ENCODE data around the gene NOP9. TPM values are rescaled to one million over a fixed set of nuclear protein-coding genes. Genes with fewer than 3 reads are reported as not detected.

NOP9 gene
- total and polyA plus RNA-seq, 8 donors, result 6.2 to 13.9 (median 9.7) TPM

DNA sequence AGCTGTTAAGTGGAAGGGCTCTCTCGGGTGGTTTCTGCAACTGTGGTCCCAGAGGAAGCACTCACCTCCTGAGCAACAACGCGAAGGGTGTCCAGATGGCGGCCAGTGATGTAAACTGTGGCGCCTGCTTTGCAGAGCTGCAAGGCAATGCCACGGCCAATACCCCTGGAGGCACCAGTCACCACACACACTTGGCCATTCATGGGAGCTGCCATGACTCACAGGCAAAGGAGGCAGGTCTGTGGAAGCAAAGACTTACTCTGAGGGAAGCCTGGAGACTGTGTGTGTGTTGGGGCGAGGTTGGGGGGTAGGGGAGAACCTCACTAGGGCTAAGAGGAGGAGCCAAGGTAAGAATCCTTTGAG, 777 bp upstream of the NOP9 start:
- H3K36me3 ChIP-seq, result peaks cover 0 to 29% (median 19%) of the 10 kb centered on the region in 3 donors

DNA sequence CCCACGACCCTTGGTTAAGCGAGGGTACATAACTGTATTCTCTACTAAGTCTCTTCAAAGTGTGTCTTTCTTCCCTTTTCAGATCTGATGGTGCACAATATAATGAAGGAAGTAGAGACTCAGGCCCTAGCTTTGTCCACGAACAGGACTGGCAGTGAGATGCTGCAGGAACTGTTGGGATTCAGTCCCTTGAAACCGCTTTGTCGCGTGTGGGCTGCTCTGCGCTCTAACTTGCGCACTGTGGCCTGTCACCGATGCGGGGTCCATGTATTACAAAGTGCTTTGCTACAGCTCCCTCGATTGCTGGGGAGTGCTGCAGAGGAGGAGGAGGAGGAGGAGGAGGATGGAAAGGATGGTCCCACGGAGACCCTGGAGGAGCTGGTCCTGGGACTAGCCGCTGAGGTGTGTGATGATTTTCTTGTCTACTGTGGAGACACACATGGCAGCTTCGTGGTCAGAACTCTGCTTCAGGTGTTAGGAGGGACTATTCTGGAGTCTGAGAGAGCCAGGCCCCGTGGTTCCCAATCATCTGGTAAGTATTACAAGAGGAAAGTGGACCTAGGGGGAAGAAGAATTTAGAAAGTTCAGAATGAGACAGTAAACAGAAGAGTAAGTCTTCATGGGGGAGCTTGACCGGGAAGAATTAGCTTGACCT, 803 bp downstream of the NOP9 start:
- intact Hi-C loops (cut with DNase I), result no loop called here
- no peak for TF ChIP-seq CTCF (IDR thresholded peaks at IDR 0.05)
- H3K4me1 ChIP-seq, result peaks cover 9 to 29% (median 13%) of the 10 kb centered on the region in 3 donors

More for the DNA sequence above, 777 bp upstream of the NOP9 start:
- WGBS, 2 donors, result 27% methylated on average over 7 of the region's 7 CpGs
- FAIRE-seq (no peak), ATAC-seq (peak; percentile 13 to 42 (median 24)), DNase-seq (peak in 1 of 6 donors; percentile 41)
- Histone ChIP-seq H3K27me3 (no peaks in the 10 kb centered on the region), H3K4me3 (peak overlapping the region; percentile 54 to 92 (median 74)), H3K4me1 (peaks cover 9 to 29% (median 13%) of the 10 kb centered on the region in 3 donors), H3K9me3 (no peaks in the 10 kb centered on the region), H3K27ac (peak overlapping the region; percentile 68 to 83 (median 78))
- intact Hi-C loops (cut with DNase I), result loop anchor here in 1 of 3 donors (5.0 kb wide), 1 partner anchor 52 kb away; no protein-coding TSS in a partner anchor
- TF ChIP-seq CTCF (IDR thresholded peaks at IDR 0.05), result no peak

GRCh38 chr14:24304019-24304387, 4.4 kb downstream of the NOP9 start:
- no peak overlapping the region for H3K27ac ChIP-seq
- no peak for ATAC-seq
- DNase-seq, result no peak
- no peaks in the 10 kb centered on the region for H3K27me3 ChIP-seq
- H3K9me3 ChIP-seq, result no peaks in the 10 kb centered on the region
- intact Hi-C loops (cut with DNase I), result no loop called here
- peaks cover 10 to 31% (median 31%) of the 10 kb centered on the region in 3 donors for H3K4me1 ChIP-seq
- peaks cover 0 to 44% (median 28%) of the 10 kb centered on the region in 3 donors for H3K36me3 ChIP-seq
- WGBS, 2 donors, result 94 to 97% methylated on average over 11 of the region's 11 CpGs
- no peak for FAIRE-seq
- no peak overlapping the region for H3K4me3 ChIP-seq
- TF ChIP-seq CTCF (IDR thresholded peaks at IDR 0.05), result no peak

More for the DNA sequence above, 803 bp downstream of the NOP9 start:
- no peaks in the 10 kb centered on the region for H3K27me3 ChIP-seq
- peak overlapping the region in 2 of 4 donors; percentile 68 to 82 for H3K27ac ChIP-seq
- H3K4me3 ChIP-seq, result peak overlapping the region; percentile 54 to 92 (median 74)
- peaks cover 0 to 40% (median 33%) of the 10 kb centered on the region in 3 donors for H3K36me3 ChIP-seq
- WGBS, 2 donors, result 15 to 23% methylated on average over 16 of the region's 16 CpGs
- FAIRE-seq, result no peak
- no peaks in the 10 kb centered on the region for H3K9me3 ChIP-seq
- no peak for DNase-seq
- ATAC-seq, result no peak

- intact Hi-C loops (cut with DNase I), result no loop called here
- ATAC-seq, result no peak
- no peak for DNase-seq
- Histone ChIP-seq H3K36me3 (peaks cover 0 to 41% (median 28%) of the 10 kb centered on the region in 3 donors), H3K9me3 (no peaks in the 10 kb centered on the region), H3K27me3 (no peaks in the 10 kb centered on the region), H3K27ac (peak overlapping the region; percentile 28 to 84 (median 64)), H3K4me1 (peaks cover 25 to 44% (median 33%) of the 10 kb centered on the region in 3 donors), H3K4me3 (peak overlapping the region in 1 of 4 donors; percentile 20)
- no peak for FAIRE-seq
- WGBS, 2 donors, result 67 to 69% methylated on average over 11 of the region's 11 CpGs
- TF ChIP-seq CTCF (IDR thresholded peaks at IDR 0.05), result no peak
Observed at GRCh38 chr14:24307156-24307574, 7.5 kb downstream of the NOP9 start.
